SK-N-SH (cell line): Measurements from ENCODE around the gene CBFA2T3. TPM values are rescaled to one million over a fixed set of nuclear protein-coding genes. Genes with fewer than 3 reads are reported as not detected.

Experiments used
- CTCF ChIA-PET: fragments of 300-600, 350-600 bp; formaldehyde crosslinking; extraction: SDS; loops from one replicate; lab custom pipeline; 2021; lab: Yijun Ruan, JAX
- POLR2A ChIA-PET: fragments of 350-600 bp; sonication (Branson Sonifier 250); formaldehyde crosslinking; extraction: SDS; loops from one replicate; lab custom pipeline; 2020; ENCODE audit warnings: antibody characterized with exemption, inconsistent platforms; lab: Yijun Ruan, JAX
- DNase-seq: peaks from one replicate; pipeline ENCODE4 v3.0.0; 2012
- H2AFZ ChIP-seq: fragments of 200-600 bp; sonication (generic); 2 replicates; pipeline ENCODE4 v1.8.1; 2016; ENCODE audit warnings: antibody characterized with exemption, mild to moderate bottlenecking, low read depth
- H3F3A ChIP-seq: fragments of 200-600 bp; sonication (generic); replicated peaks from 2 replicates; pipeline ENCODE3; 2016; ENCODE audit warnings: antibody characterized with exemption, mild to moderate bottlenecking; ENCODE audit not compliant: insufficient read depth
- H3K27ac ChIP-seq, 2 experiments: fragments of 200-500 bp in 1 of 2; fragments of 200-600 bp in 1 of 2; sonication (Bioruptor generic) in 1 of 2; sonication (generic), shearing (Covaris generic) in 1 of 2; 2 replicates each; pipeline versions ENCODE4 v1.5.1 to v1.6.1; 2014 to 2016; ENCODE audit warnings: low read depth in 2 of 2, inconsistent platforms in 1 of 2, low read length in 1 of 2, mild to moderate bottlenecking in 1 of 2, mixed read lengths in 1 of 2
- H3K27me3 ChIP-seq: fragments of 200-600 bp; sonication (generic), shearing (Covaris generic); 2 replicates; pipeline ENCODE4 v1.6.1; 2016; ENCODE audit warnings: mixed run types; ENCODE audit not compliant: insufficient read depth
- H3K36me3 ChIP-seq, 2 experiments: fragments of 200-500 bp in 1 of 2; fragments of 200-600 bp in 1 of 2; sonication (Bioruptor generic) in 1 of 2; sonication (generic) in 1 of 2; replicated peaks in 1 of 2; 2 replicates each; pipeline versions ENCODE3 to v1.5.1; 2014 to 2016; ENCODE audit warnings: low read length in 1 of 2, mild to moderate bottlenecking in 1 of 2; ENCODE audit not compliant: insufficient read depth in 2 of 2, control insufficient read depth in 1 of 2
- H3K4me1 ChIP-seq, 2 experiments: fragments of 200-500 bp in 1 of 2; fragments of 200-600 bp in 1 of 2; sonication (Bioruptor generic) in 1 of 2; sonication (generic), shearing (Covaris generic) in 1 of 2; 2 replicates each; pipeline versions ENCODE4 v1.5.1 to v1.6.1; 2014 to 2016; ENCODE audit warnings: low read depth in 1 of 2, low read length in 1 of 2, mixed run types in 1 of 2; ENCODE audit not compliant: insufficient read depth in 2 of 2, control insufficient read depth in 1 of 2
- H3K4me2 ChIP-seq: fragments of 200-600 bp; sonication (generic), shearing (Covaris generic); 2 replicates; pipeline ENCODE4 v1.6.1; 2017; ENCODE audit warnings: mixed run types
- H3K4me3 ChIP-seq, 2 experiments: fragments of 200-500 bp in 1 of 2; fragments of 200-600 bp in 1 of 2; sonication (Bioruptor generic) in 1 of 2; sonication (generic), shearing (Covaris generic) in 1 of 2; 2 replicates each; pipeline versions ENCODE4 v1.5.1 to v1.8.1; 2014 to 2016; ENCODE audit warnings: low read depth in 2 of 2, inconsistent platforms in 1 of 2, low read length in 1 of 2, mild to moderate bottlenecking in 1 of 2, mixed read lengths in 1 of 2, moderate library complexity in 1 of 2
- H3K79me2 ChIP-seq: fragments of 200-600 bp; sonication (generic); 2 replicates; pipeline ENCODE4 v1.8.1; 2017; ENCODE audit warnings: mild to moderate bottlenecking; ENCODE audit not compliant: insufficient read depth
- H3K9ac ChIP-seq: fragments of 200-600 bp; sonication (generic); 2 replicates; pipeline ENCODE4 v1.6.1; 2017; ENCODE audit warnings: mixed run types
- H3K9me2 ChIP-seq: fragments of 200-600 bp; sonication (generic); 2 replicates; pipeline ENCODE4 v1.6.1; 2017; ENCODE audit warnings: mixed run types
- H3K9me3 ChIP-seq: fragments of 200-600 bp; sonication (generic); 2 replicates; pipeline ENCODE4 v1.6.1; 2017; ENCODE audit warnings: mixed run types, mild to moderate bottlenecking, moderate library complexity
- H4K20me1 ChIP-seq: fragments of 200-600 bp; sonication (generic); 2 replicates; pipeline ENCODE4 v1.6.1; 2017; ENCODE audit warnings: mild to moderate bottlenecking, mixed run types; ENCODE audit not compliant: insufficient read depth
- ELF1 ChIP-seq: IDR thresholded peaks from 2 replicates; pipeline ENCODE4 v1.4.0; 2012
- FOXJ3 ChIP-seq: sonication (generic); formaldehyde crosslinking; IDR thresholded peaks from 2 replicates; pipeline ENCODE4 v1.5.1; 2020; ENCODE audit warnings: mild to moderate bottlenecking, missing genetic modification reagents
- FOXM1 ChIP-seq: IDR thresholded peaks from 2 replicates; pipeline ENCODE4 v1.4.0; 2012; ENCODE audit warnings: low read depth, mild to moderate bottlenecking
- GABPA ChIP-seq: IDR thresholded peaks from 2 replicates; pipeline ENCODE4 v1.4.0; 2012; ENCODE audit warnings: low read depth, mild to moderate bottlenecking
- GATA2 ChIP-seq: sonication (generic); formaldehyde crosslinking; IDR thresholded peaks from 2 replicates; pipeline ENCODE4 v1.5.0; 2020; ENCODE audit warnings: mild to moderate bottlenecking, missing genetic modification reagents
- JUND ChIP-seq: IDR thresholded peaks from 2 replicates; pipeline ENCODE4 v1.4.0; 2012
- MAX ChIP-seq: IDR thresholded peaks from 2 replicates; pipeline ENCODE4 v1.4.0; 2012; ENCODE audit warnings: low read depth
- POLR2AphosphoS5 ChIP-seq: IDR thresholded peaks from 2 replicates; pipeline ENCODE4 v1.6.1; 2012; ENCODE audit warnings: low read depth, low read length
- RAD21 ChIP-seq: IDR thresholded peaks from 2 replicates; pipeline ENCODE4 v1.6.1; 2012; ENCODE audit warnings: mild to moderate bottlenecking, low read length
- RCOR1 ChIP-seq: fragments of 150-350 bp; IDR thresholded peaks from 2 replicates; pipeline ENCODE4 v1.6.1; 2017; ENCODE audit warnings: antibody characterized with exemption, low read length
- REST ChIP-seq: IDR thresholded peaks from 2 replicates; pipeline ENCODE4 v1.6.1; 2012; ENCODE audit warnings: mild to moderate bottlenecking, low read depth, low read length, moderate library complexity
- RFX5 ChIP-seq: IDR thresholded peaks from 2 replicates; pipeline ENCODE4 v1.6.1; 2012; ENCODE audit warnings: mild to moderate bottlenecking, improper control_type of control experiment, low read length
- SMC3 ChIP-seq: IDR thresholded peaks from 2 replicates; pipeline ENCODE4 v1.6.1; 2012; ENCODE audit warnings: low read depth, low read length, improper control_type of control experiment
- TEAD4 ChIP-seq: IDR thresholded peaks from 2 replicates; pipeline ENCODE4 v1.4.0; 2012; ENCODE audit warnings: mild to moderate bottlenecking, borderline replicate concordance; ENCODE audit not compliant: insufficient read depth
- YY1 ChIP-seq: IDR thresholded peaks from 2 replicates; pipeline ENCODE4 v1.4.0; 2012; ENCODE audit warnings: low read depth, mild to moderate bottlenecking
- WGBS: methylation state at CpG from one replicate; pipeline ENCODE4 v1.1.6; 2017; ENCODE audit warnings: low lambda C conversion rate; 5-methylcytosine and 5-hydroxymethylcytosine counted together
- polyA plus RNA-seq, 3 experiments: library from polyadenylated mRNA; depleted of rRNA; stranded (reverse); fragments of >200 nt; gene quantifications; 2 replicates each; pipeline ENCODE4 v1.2.3, GENCODE V29; 2012
- TF ChIP-seq, protein P1 (sequence below): IDR thresholded peaks from 2 replicates; pipeline ENCODE4; 2012

CBFA2T3 gene
- polyA plus RNA-seq, 1 of the 3 experiments (the other 2 are of a cell fraction), result not detected

DNA sequence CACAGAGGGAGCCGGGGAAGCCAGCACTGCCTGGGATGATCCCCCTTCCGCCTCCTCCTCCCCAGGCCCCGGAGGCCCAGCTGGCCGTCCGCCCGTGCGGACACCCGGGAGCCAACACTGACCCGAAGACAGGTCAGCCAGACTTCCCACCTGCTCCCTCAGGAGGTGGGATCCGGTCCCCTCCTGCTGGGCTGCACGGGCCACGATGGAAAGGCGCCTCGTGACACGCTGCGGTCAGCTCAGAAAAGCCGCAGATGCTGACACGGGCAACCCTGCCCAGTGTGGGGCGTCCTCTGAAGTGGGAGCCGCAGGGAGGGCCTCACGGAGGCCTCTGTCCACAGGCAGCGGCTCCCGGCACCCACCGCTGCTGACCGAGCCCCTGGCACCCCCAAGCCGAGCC lies 49.3 kb downstream of the CBFA2T3 start:
- Histone ChIP-seq H3K4me3 (no peak overlapping the region), H3K9me3 (no peaks in the 10 kb centered on the region), H3K9me2 (no peaks in the 10 kb centered on the region), H2AFZ (no peak overlapping the region), H3K4me2 (no peak overlapping the region), H4K20me1 (no peaks in the 10 kb centered on the region), H3K79me2 (no peaks in the 10 kb centered on the region), H3F3A (no peaks in the 10 kb centered on the region), H3K4me1 (peaks cover 10 to 15% of the 10 kb centered on the region in 2 experiments; a peak in 3 of 4 replicates), H3K36me3 (no peaks in the 10 kb centered on the region), H3K27me3 (peaks cover 58% of the 10 kb centered on the region), H3K27ac (no peak overlapping the region), H3K9ac (no peak overlapping the region)
- no peak for DNase-seq
- POLR2A ChIA-PET, result no interaction called here
- WGBS, result 28% methylated on average over 16 of the region's 26 CpGs
- CTCF ChIA-PET, result interaction anchor here (1.9 to 3.8 kb wide), 2 partner anchors 11 to 240 kb away, joined by 4 to 18 read pairs; no protein-coding TSS in a partner anchor
- TF ChIP-seq, protein P1, sequence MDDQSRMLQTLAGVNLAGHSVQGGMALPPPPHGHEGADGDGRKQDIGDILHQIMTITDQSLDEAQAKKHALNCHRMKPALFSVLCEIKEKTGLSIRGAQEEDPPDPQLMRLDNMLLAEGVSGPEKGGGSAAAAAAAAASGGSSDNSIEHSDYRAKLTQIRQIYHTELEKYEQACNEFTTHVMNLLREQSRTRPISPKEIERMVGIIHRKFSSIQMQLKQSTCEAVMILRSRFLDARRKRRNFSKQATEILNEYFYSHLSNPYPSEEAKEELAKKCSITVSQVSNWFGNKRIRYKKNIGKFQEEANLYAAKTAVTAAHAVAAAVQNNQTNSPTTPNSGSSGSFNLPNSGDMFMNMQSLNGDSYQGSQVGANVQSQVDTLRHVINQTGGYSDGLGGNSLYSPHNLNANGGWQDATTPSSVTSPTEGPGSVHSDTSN, result no peak
- no peak for TF ChIP-seq REST
- TF ChIP-seq TEAD4, result no peak
- no peak for TF ChIP-seq FOXM1
- TF ChIP-seq POLR2AphosphoS5, result no peak
- no peak for TF ChIP-seq GATA2 (CRISPR knock-in tag)
- no peak for TF ChIP-seq JUND
- TF ChIP-seq RCOR1, result no peak
- TF ChIP-seq RAD21, result no peak
- TF ChIP-seq YY1, result no peak
- no peak for TF ChIP-seq SMC3
- TF ChIP-seq MAX, result no peak
- TF ChIP-seq FOXJ3 (CRISPR knock-in tag), result no peak

DNA sequence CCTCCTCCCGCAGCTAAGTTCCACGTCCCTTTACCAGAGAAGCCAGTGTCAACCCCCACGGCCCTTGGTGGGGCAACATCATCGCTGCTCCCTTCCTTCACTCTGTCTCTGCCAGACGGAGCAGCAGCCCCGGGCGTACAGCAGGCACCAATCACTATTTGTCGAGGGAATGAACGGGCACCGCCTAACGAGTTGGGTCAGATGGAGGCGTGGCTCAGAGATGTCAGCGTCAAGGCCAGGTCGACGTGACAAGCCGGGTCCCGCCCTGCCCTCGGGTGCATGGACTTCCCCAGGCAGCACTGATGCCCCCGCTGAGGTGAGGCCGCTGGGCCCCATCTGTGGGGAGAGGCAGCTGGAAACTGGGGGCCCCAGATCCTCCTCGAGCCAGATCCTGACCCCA lies 50.0 kb downstream of the CBFA2T3 start:
- TF ChIP-seq GABPA, result no peak
- TF ChIP-seq JUND, result no peak
- TF ChIP-seq RFX5, result no peak
- TF ChIP-seq MAX, result no peak
- TF ChIP-seq GATA2 (CRISPR knock-in tag), result no peak
- no peak for TF ChIP-seq ELF1
- TF ChIP-seq TEAD4, result no peak
- Histone ChIP-seq H3K27me3 (peaks cover 53% of the 10 kb centered on the region), H3K9me2 (no peaks in the 10 kb centered on the region), H4K20me1 (no peaks in the 10 kb centered on the region), H3K27ac (no peak overlapping the region), H3K4me2 (no peak overlapping the region), H3F3A (no peaks in the 10 kb centered on the region), H3K4me1 (peaks cover 10 to 20% of the 10 kb centered on the region in 2 experiments; a peak in 3 of 4 replicates), H3K9me3 (no peaks in the 10 kb centered on the region), H3K4me3 (no peak overlapping the region), H3K9ac (no peak overlapping the region), H3K36me3 (no peaks in the 10 kb centered on the region), H2AFZ (no peak overlapping the region), H3K79me2 (no peaks in the 10 kb centered on the region)
- 29% methylated on average over 7 of the region's 21 CpGs for WGBS
- CTCF ChIA-PET, result interaction anchor here (1.1 to 3.8 kb wide), 4 partner anchors 9 to 240 kb away, joined by 3 to 18 read pairs (median 4); no protein-coding TSS in a partner anchor
- DNase-seq, result no peak
- POLR2A ChIA-PET, result no interaction called here
